Mucosa of descending colon (tissue), 3 donors: Measurements from ENCODE around the gene TMEM88. TPM values are rescaled to one million over a fixed set of nuclear protein-coding genes. Genes with fewer than 3 reads are reported as not detected.

ENCODE experiments used
- ATAC-seq: fragments of 200-7000 bp; cut with Tn5 transposase; one replicate; pipeline ENCODE4 v1.9.1; 2020; ENCODE audit warnings: mild to moderate bottlenecking, moderate library complexity
- DNase-seq, 3 donors: peaks; one replicate each; pipeline ENCODE4 v3.0.0-alpha.2; 2020
- H3K36me3 ChIP-seq: fragments of 200-600 bp; one replicate; pipeline ENCODE4 v1.8.0; 2021; ENCODE audit warnings: low read depth, mild to moderate bottlenecking
- H3K4me1 ChIP-seq: fragments of 200-600 bp; one replicate; pipeline ENCODE4 v1.8.0; 2021; ENCODE audit warnings: low read depth, mild to moderate bottlenecking
- H3K4me3 ChIP-seq: fragments of 200-600 bp; one replicate; pipeline ENCODE4 v1.8.0; 2021; ENCODE audit warnings: mild to moderate bottlenecking
- H3K9me3 ChIP-seq: fragments of 200-600 bp; one replicate; pipeline ENCODE4 v1.8.0; 2021; ENCODE audit warnings: mild to moderate bottlenecking
- intact Hi-C, 2 donors: fragments of 100-400 bp; cut with DNase I in 1 of 2; cut with micrococcal nuclease in 1 of 2; formaldehyde crosslinking; loops; one replicate each; pipeline versions ENCODE4 v1.11.0 to v1.11.1; 2022; cut with DNase I, micrococcal nuclease
- total RNA-seq, 3 donors: library from RNA; stranded (reverse); fragmentation: NEBNext Ultra II Directional in 2 of 3; extraction: Animal tissue kit (Norgen Biotek cat#: 25700) in 2 of 3; gene quantifications; one replicate each; pipeline versions ENCODE4 v1.2.1 to v1.2.4, GENCODE V29; 2021 to 2023
- TF ChIP-seq, protein P1 (sequence below): fragments of 200-600 bp; IDR thresholded peaks from one replicate; pipeline ENCODE4 v1.8.0; 2022; ENCODE audit warnings: antibody characterized with exemption, mild to moderate bottlenecking
- donor health status: DM: no; HTN: no; CAD: no; lungs with moderate emphysema.
- donor health status: DM: no; HTN: no; CAD: no.
- donor health status: DM: no; HTN: yes; CAD: no.

Gene TMEM88
- total RNA-seq, 3 donors from 2014 or later: 3.5 to 8.5 (median 6.9) TPM

DNA sequence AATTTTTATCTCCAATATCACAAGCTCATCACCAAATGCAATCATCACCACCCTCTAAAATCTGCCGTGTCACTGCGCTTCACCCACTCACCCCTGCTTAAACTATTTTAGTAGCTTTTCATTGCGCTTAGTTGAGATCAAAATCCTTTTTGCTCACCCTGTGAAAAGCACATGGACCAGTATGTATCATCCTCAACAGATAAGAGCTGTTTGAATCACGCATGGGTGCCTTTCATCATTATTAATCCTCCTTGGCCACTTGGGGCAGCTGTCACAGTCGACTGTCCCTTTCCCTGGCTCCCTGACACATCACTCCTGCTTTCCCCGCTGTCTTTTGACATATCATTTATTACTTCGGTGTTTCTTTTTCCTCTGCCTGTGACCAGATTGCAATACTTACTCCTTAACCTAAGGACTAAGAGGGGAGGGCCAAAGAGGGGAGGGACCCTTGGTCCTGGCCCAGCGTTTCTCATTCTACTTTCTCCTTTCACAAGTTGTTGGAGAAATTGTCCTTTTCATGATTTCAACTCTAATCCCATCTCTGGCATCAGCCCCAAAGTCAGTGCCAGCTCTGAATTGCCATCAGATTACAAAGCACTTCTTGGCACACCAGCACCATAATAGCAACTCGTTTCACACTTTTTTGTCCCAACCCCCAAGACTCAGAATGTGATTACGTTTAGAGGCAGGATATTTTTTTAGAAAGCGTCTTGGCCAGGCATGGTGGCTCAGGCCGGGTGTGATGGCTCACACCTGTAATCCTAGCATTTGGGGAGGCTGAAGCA lies 29.5 kb upstream of the TMEM88 start:
- Histone ChIP-seq H3K36me3 (no peaks in the 10 kb centered on the region), H3K9me3 (no peaks in the 10 kb centered on the region), H3K4me3 (no peak overlapping the region), H3K4me1 (no peaks in the 10 kb centered on the region)
- ATAC-seq (no peak), DNase-seq (no peak)
- intact Hi-C loops: no loop called here
- TF ChIP-seq, protein P1, sequence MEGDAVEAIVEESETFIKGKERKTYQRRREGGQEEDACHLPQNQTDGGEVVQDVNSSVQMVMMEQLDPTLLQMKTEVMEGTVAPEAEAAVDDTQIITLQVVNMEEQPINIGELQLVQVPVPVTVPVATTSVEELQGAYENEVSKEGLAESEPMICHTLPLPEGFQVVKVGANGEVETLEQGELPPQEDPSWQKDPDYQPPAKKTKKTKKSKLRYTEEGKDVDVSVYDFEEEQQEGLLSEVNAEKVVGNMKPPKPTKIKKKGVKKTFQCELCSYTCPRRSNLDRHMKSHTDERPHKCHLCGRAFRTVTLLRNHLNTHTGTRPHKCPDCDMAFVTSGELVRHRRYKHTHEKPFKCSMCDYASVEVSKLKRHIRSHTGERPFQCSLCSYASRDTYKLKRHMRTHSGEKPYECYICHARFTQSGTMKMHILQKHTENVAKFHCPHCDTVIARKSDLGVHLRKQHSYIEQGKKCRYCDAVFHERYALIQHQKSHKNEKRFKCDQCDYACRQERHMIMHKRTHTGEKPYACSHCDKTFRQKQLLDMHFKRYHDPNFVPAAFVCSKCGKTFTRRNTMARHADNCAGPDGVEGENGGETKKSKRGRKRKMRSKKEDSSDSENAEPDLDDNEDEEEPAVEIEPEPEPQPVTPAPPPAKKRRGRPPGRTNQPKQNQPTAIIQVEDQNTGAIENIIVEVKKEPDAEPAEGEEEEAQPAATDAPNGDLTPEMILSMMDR: no peak

DNA sequence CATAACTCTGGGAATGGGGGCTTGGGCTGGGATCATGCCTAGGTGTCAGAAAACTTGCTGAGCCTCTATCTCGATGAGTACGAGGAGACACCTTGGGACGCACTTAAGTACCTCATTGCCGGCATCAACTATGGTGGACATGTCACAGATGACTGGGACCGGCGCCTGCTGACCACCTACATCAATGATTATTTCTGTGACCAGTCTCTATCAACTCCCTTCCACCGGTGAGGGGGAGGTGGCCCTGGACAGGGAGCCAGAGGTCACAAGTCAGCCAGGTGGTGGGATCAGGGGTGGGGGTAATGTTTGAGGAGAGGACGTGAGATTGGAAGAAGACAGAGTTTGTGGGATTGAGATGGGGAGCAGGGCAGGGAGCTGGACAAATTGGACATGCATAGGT lies 24.2 kb upstream of the TMEM88 start:
- ATAC-seq (no peak), DNase-seq (no peak)
- peaks cover 10% of the 10 kb centered on the region for H3K4me1 ChIP-seq
- no peaks in the 10 kb centered on the region for H3K36me3 ChIP-seq
- no peaks in the 10 kb centered on the region for H3K9me3 ChIP-seq
- H3K4me3 ChIP-seq: no peak overlapping the region
- TF ChIP-seq, protein P1: no peak
- intact Hi-C loops: no loop called here

DNA sequence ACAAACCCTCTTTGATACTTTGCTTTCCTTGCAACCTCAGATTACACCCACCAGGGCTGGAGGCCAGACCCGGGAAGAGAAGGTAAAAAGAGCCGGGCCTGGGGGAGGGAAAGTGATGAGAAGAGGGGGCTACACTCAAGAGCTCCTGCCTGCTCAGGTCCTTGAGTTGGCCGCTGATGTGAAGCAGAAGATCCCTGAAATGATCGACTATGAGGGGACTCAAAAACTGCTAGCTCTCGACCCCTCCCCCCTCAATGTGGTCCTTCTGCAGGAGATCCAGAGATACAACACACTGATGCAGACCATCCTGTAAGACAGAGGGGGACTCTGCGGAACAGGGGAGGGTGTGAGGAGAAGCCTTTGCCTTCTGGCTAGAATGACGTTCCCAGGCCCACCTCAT lies 23.6 kb upstream of the TMEM88 start:
- intact Hi-C loops: no loop called here
- no peak for DNase-seq
- peaks cover 13% of the 10 kb centered on the region for H3K4me1 ChIP-seq
- no peaks in the 10 kb centered on the region for H3K36me3 ChIP-seq
- TF ChIP-seq, protein P1: no peak
- no peaks in the 10 kb centered on the region for H3K9me3 ChIP-seq
- ATAC-seq: no peak
- no peak overlapping the region for H3K4me3 ChIP-seq

DNA sequence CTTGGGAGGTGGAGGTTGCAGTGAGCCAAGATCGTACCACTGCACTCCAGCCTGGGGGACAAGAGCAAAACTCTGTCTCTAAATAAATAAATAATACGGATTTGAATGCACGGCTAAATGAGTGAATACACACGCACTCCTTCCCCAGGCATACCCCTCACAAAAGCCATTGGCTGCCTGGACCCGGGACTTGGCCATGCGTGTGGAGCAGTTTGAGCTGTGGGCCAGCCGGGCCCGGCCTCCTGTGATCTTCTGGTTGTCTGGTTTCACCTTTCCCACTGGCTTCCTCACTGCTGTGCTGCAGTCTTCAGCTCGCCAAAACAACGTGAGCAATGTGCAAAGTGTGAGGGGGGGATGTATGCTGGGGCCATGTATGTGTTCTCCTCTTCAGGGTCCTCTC lies 22.4 kb upstream of the TMEM88 start:
- no peak for ATAC-seq
- intact Hi-C loops: no loop called here
- Histone ChIP-seq H3K9me3 (no peaks in the 10 kb centered on the region), H3K36me3 (no peaks in the 10 kb centered on the region), H3K4me1 (peaks cover 22% of the 10 kb centered on the region), H3K4me3 (no peak overlapping the region)
- DNase-seq: no peak
- TF ChIP-seq, protein P1: no peak

DNA sequence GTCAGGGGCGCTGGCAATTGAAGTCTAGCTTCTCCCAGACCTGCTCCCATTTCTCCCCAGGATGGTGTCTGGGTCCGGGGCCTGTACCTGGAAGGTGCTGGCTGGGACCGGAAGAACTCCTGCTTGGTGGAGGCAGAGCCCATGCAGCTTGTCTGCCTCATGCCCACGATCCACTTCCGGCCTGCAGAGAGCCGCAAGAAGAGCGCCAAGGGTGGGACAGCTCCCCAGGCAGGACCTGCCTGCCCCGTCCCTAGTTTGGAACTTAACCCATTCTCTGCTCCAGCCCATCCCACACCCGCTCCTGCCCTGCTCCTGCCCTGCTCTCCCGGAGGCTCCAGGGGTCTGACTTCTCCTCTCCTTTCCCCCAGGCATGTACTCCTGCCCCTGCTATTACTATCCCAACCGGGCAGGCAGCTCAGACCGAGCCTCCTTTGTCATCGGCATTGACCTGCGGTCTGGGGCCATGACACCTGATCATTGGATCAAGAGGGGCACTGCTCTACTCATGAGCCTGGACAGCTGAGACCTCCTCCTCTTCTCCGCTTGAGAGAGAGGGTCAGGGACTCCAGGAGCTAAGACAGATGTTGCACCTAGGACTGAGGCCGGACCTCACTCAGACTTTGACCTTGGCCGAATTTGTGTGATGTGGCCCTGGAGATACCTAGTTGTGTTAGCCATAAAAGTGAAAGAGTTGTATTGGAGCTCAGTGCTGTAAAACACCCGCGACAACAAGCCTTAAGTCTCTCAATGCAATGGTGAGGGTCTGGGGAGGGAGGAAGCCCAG lies 21.7 kb upstream of the TMEM88 start:
- ATAC-seq (no peak), DNase-seq (peak in 1 of 3 donors; percentile 59)
- Histone ChIP-seq H3K36me3 (no peaks in the 10 kb centered on the region), H3K4me3 (no peak overlapping the region), H3K9me3 (no peaks in the 10 kb centered on the region), H3K4me1 (peaks cover 26% of the 10 kb centered on the region)
- intact Hi-C loops: no loop called here
- TF ChIP-seq, protein P1: no peak
